ENCODE measurements around the gene GGT7.
"Not testable (repeated sequence)": the region's sequence is repeated elsewhere in the genome, so short reads cannot be mapped to it uniquely, and the experiment has no call there.

The GGT7 gene

GRCh38 chr20:34883809-34884208 is 11.2 kb upstream of the GGT7 start:
- Histone ChIP-seq H3K27me3 (ENCODE audit: control insufficient read depth, insufficient read depth, low read length) (no peaks in the 10 kb centered on the region), H3K79me2 (no peaks in the 10 kb centered on the region), H3K27ac (no peak overlapping the region), H2AFZ (no peak overlapping the region), H3K4me1 (no peaks in the 10 kb centered on the region), H3K4me3 (ENCODE audit: low read depth, low read length) (no peak overlapping the region), H3K36me3 (ENCODE audit: control insufficient read depth, insufficient read depth, low read length) (no peaks in the 10 kb centered on the region), H3K9ac (no peak overlapping the region), H3K4me2 (ENCODE audit: low read length) (no peak overlapping the region), H3K9me3 (ENCODE audit: control insufficient read depth, low read length) (no peaks in the 10 kb centered on the region)
- TF ChIP-seq CTCF (IDR thresholded peaks at IDR 0.05), result no peak

- Histone ChIP-seq H3K27ac (no peak overlapping the region), H3K27me3 (ENCODE audit: control insufficient read depth, insufficient read depth, low read length) (no peaks in the 10 kb centered on the region), H3K36me3 (ENCODE audit: control insufficient read depth, insufficient read depth, low read length) (no peaks in the 10 kb centered on the region), H3K4me2 (ENCODE audit: low read length) (no peak overlapping the region), H3K4me1 (no peaks in the 10 kb centered on the region), H2AFZ (no peak overlapping the region), H3K9ac (no peak overlapping the region), H3K9me3 (ENCODE audit: control insufficient read depth, low read length) (no peaks in the 10 kb centered on the region), H3K4me3 (ENCODE audit: low read depth, low read length) (no peak overlapping the region), H3K79me2 (no peaks in the 10 kb centered on the region)
- no peak for TF ChIP-seq CTCF (IDR thresholded peaks at IDR 0.05)
Measured at GRCh38 chr20:34883087-34883688, 10.5 kb upstream of the GGT7 start.

GRCh38 chr20:34881689-34882088 is 9.0 kb upstream of the GGT7 start:
- no peak for TF ChIP-seq CTCF (IDR thresholded peaks at IDR 0.05)
- Histone ChIP-seq H3K4me3 (ENCODE audit: low read depth, low read length) (no peak overlapping the region), H3K4me1 (no peaks in the 10 kb centered on the region), H3K4me2 (ENCODE audit: low read length) (no peak overlapping the region), H2AFZ (no peak overlapping the region), H3K27ac (no peak overlapping the region), H3K79me2 (no peaks in the 10 kb centered on the region), H3K36me3 (ENCODE audit: control insufficient read depth, insufficient read depth, low read length) (no peaks in the 10 kb centered on the region), H3K9me3 (ENCODE audit: control insufficient read depth, low read length) (no peaks in the 10 kb centered on the region), H3K27me3 (ENCODE audit: control insufficient read depth, insufficient read depth, low read length) (no peaks in the 10 kb centered on the region), H3K9ac (no peak overlapping the region)

- not testable (repeated sequence) for H3K9me3 ChIP-seq (ENCODE audit: control insufficient read depth, low read length); H3K4me1 ChIP-seq; H3K27me3 ChIP-seq (ENCODE audit: control insufficient read depth, insufficient read depth, low read length); H3K9ac ChIP-seq; H3K4me2 ChIP-seq (ENCODE audit: low read length); H3K36me3 ChIP-seq (ENCODE audit: control insufficient read depth, insufficient read depth, low read length); H3K27ac ChIP-seq; H2AFZ ChIP-seq; H3K79me2 ChIP-seq; H3K4me3 ChIP-seq (ENCODE audit: low read depth, low read length)
Measured at GRCh38 chr20:34880971-34881370, 8.3 kb upstream of the GGT7 start.

GRCh38 chr20:34880215-34880850 is 7.7 kb upstream of the GGT7 start:
- Histone ChIP-seq H3K36me3 (ENCODE audit: control insufficient read depth, insufficient read depth, low read length) (no peaks in the 10 kb centered on the region), H3K4me3 (ENCODE audit: low read depth, low read length) (no peak overlapping the region), H3K27ac (no peak overlapping the region), H3K79me2 (no peaks in the 10 kb centered on the region), H3K9me3 (ENCODE audit: control insufficient read depth, low read length) (no peaks in the 10 kb centered on the region), H2AFZ (no peak overlapping the region), H3K27me3 (ENCODE audit: control insufficient read depth, insufficient read depth, low read length) (no peaks in the 10 kb centered on the region), H3K4me1 (peaks cover 4% of the 10 kb centered on the region), H3K4me2 (ENCODE audit: low read length) (no peak overlapping the region), H3K9ac (no peak overlapping the region)
- TF ChIP-seq CTCF (IDR thresholded peaks at IDR 0.05), result no peak
